Endometrial microvascular endothelial cells (primary cell): ENCODE results near the gene ZFP64. TPM values are rescaled to one million over a fixed set of nuclear protein-coding genes. Genes with fewer than 3 reads are reported as not detected.
"Not testable (repeated sequence)": the region's sequence is repeated elsewhere in the genome, so short reads cannot be mapped to it uniquely, and the experiment has no call there.

Source experiments
- in situ Hi-C: cut with HindIII; loops from 2 replicates; pipeline ENCODE4 v1.10.0; 2017; ENCODE audit warnings: low sequenced_read_pairs, low pct_unique_long_range_greater_than_20kb; ENCODE audit errors: inconsistent ontology term
- total RNA-seq: library from RNA; depleted of rRNA; stranded (reverse); fragments of >200 nt; gene quantifications from one replicate; pipeline ENCODE4 v1.2.3, GENCODE V29; 2015; ENCODE audit errors: inconsistent ontology term

Gene ZFP64
- 35.7 TPM for total RNA-seq

- in situ Hi-C loops = no loop called here
These were observed at the start of gene ZFP64 for GRCh38 chr20:52191132-52191915. TSS of gene ZFP64 (minus strand) at chr20:52191779. CDS start at chr20:52191636, 143 bp downstream.

- in situ Hi-C loops = no loop called here
These were observed 49.2 kb upstream of the ZFP64 start for GRCh38 chr20:52240802-52241201.

DNA sequence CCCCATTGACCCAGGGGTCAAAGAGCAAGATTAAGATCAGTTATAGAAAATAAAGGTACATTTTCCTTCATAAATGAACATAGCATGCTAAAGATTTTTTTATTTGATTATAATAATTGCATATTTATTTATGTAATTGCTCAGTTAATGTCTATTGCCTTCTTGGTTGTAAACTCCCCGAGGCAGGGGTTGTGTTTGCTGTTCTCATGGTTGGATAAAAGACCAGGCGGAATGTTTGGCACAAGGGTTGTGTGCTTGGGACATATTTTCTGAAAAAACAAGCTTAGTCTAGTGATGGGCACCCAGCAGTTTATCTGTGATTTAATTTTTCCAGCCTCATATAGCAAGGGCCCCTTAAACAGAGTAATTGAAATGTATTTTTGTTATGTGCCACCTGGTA, 47.5 kb upstream of the ZFP64 start:
- in situ Hi-C loops = no loop called here

DNA sequence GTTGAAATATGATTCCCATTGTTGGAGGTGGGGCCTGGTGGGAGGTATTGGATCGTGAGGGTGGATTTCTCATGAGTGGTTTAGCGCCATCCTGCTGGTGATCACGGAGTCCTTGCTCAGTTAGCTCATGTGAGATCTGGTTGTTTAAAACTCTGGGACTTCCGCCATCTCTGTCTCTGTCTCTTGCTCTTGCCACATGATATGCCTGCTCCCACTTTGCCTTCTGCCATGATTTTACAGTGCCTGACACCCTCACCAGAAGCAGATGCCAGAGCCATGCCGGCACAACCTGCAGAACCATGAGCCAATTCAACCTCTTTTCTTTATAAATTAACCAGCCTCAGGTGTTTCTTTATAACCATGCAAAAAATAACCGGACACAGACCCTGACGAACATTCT, 44.7 kb upstream of the ZFP64 start:
- in situ Hi-C loops = no loop called here

GRCh38 chr20:52235129-52235528, 43.5 kb upstream of the ZFP64 start:
- in situ Hi-C loops = no loop called here

DNA sequence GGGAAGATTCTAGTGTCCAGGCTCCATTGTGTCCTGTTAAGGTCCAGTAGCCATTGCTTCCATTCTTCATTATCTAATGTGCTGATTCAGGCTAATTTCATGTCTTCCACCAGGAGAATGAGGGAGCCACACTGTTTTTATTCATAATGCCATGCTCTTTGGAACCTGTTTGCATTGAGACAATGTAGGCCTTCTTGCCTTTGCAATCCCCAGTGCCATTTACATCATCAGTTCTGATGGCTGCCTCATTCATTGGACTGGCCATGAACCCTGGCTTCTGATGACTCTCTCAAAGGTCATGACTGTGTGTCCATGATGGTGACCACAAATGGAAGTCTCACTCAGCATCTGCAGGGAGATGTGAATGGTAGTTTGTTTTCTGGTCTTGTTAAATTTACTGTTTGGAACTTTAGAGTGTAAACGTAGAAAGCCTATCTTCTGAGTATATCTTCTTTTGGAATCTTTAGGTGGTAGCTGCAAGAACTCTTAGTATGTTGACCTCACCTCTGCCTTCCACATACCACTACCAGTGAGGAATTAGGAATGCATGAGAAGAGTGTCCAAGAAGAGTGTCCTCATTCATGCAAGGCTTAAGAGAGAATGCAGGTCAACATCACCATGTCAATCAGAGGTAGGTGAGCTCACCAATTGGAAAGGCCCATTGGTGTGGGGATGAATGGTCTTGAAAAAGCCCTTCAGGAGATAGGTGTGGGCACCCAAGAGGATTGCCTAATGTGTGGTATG, 42.9 kb upstream of the ZFP64 start:
- in situ Hi-C loops = no loop called here

- in situ Hi-C loops = no loop called here
These were observed 39.7 kb upstream of the ZFP64 start for GRCh38 chr20:52231230-52231746.

GRCh38 chr20:52230409-52230808, 38.8 kb upstream of the ZFP64 start:
- in situ Hi-C loops = no loop called here

GRCh38 chr20:52229346-52229745, 37.8 kb upstream of the ZFP64 start:
- in situ Hi-C loops = not testable (repeated sequence)

DNA sequence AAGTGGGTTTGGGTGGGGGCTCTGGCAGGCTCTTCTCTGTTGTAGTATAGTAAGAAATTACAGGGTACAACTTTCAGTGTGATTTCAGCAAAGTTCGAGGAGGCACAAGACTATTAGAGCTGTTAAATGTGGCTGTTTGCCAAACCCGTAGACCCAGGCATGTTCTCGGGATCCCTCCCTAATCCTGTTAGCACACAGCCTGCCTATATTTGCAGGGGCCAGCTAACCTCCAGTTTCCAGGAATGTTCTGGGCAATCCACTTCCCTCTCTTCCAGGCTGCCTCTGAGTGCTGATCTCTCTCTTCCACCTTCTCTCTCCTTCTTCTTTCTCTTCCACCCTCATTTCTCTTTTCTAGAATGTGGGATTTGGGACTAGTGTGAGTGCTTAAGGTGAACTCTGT, 34.8 kb upstream of the ZFP64 start:
- in situ Hi-C loops = no loop called here

- in situ Hi-C loops = no loop called here
These were observed 33.3 kb upstream of the ZFP64 start for GRCh38 chr20:52224920-52225319.

GRCh38 chr20:52221362-52221761, 29.8 kb upstream of the ZFP64 start:
- in situ Hi-C loops = not testable (repeated sequence)

- in situ Hi-C loops = not testable (repeated sequence)
These were observed 29.3 kb upstream of the ZFP64 start for GRCh38 chr20:52220891-52221290.

DNA sequence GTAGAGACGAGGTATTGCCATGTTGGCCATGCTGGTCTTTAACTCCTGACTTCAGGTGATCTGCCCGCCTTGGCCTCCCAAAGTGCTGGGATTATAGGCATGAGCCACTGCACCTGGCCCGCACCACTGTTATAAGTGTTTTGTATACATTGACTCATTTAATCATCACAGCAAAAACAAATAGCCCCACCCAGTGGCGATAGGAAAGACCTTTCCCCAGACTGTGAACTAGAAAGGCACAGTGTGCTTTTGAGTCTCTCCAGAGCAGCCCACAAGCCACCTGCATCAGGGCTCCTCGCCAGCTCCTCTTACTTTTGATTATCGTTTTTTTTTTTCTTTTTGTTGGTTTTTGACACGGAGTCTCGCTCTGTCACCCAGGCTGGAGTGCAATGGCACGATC, 27.9 kb upstream of the ZFP64 start:
- in situ Hi-C loops = no loop called here

GRCh38 chr20:52217689-52218395, 26.3 kb upstream of the ZFP64 start:
- in situ Hi-C loops = no loop called here

DNA sequence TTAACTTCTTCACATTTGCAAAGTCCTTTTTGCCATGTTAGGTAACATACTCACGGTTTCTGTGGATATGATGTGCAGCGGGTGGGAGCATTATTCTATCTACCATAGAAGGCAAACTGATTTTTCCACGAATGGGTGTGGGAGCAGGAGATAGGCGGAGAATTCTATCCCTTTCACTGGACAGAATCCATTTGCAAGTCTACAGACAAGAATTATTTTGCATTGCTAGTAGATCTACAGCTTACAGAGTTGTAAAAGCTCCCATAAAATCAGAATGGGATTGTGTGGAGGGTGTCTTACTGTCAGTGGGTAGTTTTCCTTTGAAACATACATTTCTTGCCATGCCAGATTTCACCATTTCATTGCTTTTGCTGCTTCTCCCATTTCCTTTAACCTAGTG, 22.4 kb upstream of the ZFP64 start:
- in situ Hi-C loops = no loop called here

DNA sequence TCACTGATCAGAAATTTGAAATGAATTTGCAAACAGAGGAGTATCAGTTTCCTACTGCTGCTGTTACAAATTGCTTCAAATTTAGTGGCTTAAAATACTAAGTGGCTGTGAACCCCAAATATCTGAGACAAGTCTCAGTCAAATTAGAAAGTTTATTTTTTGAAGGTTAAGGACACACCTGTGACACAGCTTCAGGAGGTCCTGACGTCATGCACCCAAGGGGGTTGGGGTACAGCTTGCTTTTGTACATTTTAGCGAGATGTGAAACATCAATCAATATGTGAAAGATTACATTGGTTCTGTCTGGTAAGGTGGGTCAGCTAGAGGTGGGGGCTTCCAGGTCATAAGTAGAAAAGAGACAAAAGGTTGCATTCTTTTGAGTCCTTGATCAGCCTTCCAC, 21.4 kb upstream of the ZFP64 start:
- in situ Hi-C loops = no loop called here

- in situ Hi-C loops = no loop called here
These were observed 18.7 kb upstream of the ZFP64 start for GRCh38 chr20:52210037-52210990.
